Measurements from ENCODE around the gene LRMDA.

- no peak for TF ChIP-seq CTCF (conservative IDR thresholded peaks at IDR 0.05; ENCODE audit: low read depth, low read length)
- TF ChIP-seq MAFK (IDR thresholded peaks at IDR 0.05; ENCODE audit: low read depth, low read length), result no peak
- TF ChIP-seq MAZ (IDR thresholded peaks at IDR 0.05; ENCODE audit: borderline replicate concordance, low read depth, low read length), result no peak
- no peak for TF ChIP-seq SMC3 (IDR thresholded peaks at IDR 0.05; ENCODE audit: low read depth, low read length)
- TF ChIP-seq POLR2A (IDR thresholded peaks at IDR 0.05; ENCODE audit: low read depth, low read length), result no peak
- TF ChIP-seq ELK1 (IDR thresholded peaks at IDR 0.05; ENCODE audit: borderline replicate concordance, low read depth, low read length), result no peak
- TF ChIP-seq RFX5 (IDR thresholded peaks at IDR 0.05; ENCODE audit: low read depth, low read length), result no peak
- TF ChIP-seq RAD21 (IDR thresholded peaks at IDR 0.05; ENCODE audit: low read length), result no peak
- TF ChIP-seq CEBPB (IDR thresholded peaks at IDR 0.05; ENCODE audit: low read depth, low read length), result no peak
- TF ChIP-seq USF2 (IDR thresholded peaks at IDR 0.05; ENCODE audit: low read depth, low read length), result no peak
- no peak for TF ChIP-seq CHD1 (IDR thresholded peaks at IDR 0.05; ENCODE audit: low read depth, low read length)
- no peak for TF ChIP-seq MXI1 (IDR thresholded peaks at IDR 0.05; ENCODE audit: borderline replicate concordance, low read depth, low read length)
- TF ChIP-seq BHLHE40 (IDR thresholded peaks at IDR 0.05; ENCODE audit: low read depth, low read length), result no peak
These were observed 641.0 kb downstream of the LRMDA start for GRCh38 chr10:76072384-76072783.

Measured in IMR-90 (cell line).